Esophagus squamous epithelium (tissue), 4 donors: ENCODE measurements around the gene MAGI1.

Experiments
- CTCF ChIP-seq, 6 experiments: fragments of 450-650 bp in 4 of 6; fragments of 200-600 bp in 2 of 6; sonication (generic) in 2 of 6; IDR thresholded peaks; one replicate each; pipeline ENCODE4 v1.5.1; 2016 to 2019; ENCODE audit warnings: antibody characterized with exemption in 6 of 6, mild to moderate bottlenecking in 4 of 6, moderate library complexity in 4 of 6
- POLR2A ChIP-seq, 4 donors: fragments of 450-650 bp; IDR thresholded peaks; one replicate each; pipeline ENCODE4 v1.6.1; 2017; ENCODE audit warnings: antibody characterized with exemption in 4 of 4, mild to moderate bottlenecking in 4 of 4, moderate library complexity in 3 of 4

- TF ChIP-seq CTCF (IDR thresholded peaks at IDR 0.05) (no peak), POLR2A (IDR thresholded peaks at IDR 0.05) (no peak)
Observed at GRCh38 chr3:65379223-65379622, 659.5 kb downstream of the MAGI1 start.
